HG03139 (cell line): Measurements from ENCODE around the gene CTNNA3.

Experiments
- ATAC-seq: cut with Tn5 transposase; IDR thresholded peaks from one replicate; pipeline ENCODE4 v1.9.1; 2021; ENCODE audit not compliant: unreplicated experiment

The CTNNA3 gene

DNA sequence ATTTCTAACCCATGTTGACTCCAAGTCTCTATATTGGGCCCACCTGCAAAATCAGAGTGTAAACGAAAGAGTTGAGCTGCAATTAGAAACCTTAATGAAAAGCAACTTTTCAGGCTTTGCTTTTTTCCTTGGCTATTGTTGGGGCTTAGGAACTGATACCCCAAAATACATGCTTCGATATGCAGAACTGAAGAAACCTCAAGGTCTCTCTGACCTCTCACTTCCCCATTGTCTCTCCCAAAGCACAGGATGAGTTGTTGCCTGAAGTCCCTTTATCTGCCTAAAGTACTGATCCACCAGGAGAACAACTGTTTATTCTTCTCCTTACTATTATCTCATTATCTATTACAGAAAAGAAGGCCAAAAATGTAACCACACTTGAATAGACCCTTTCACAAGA lies 1436.2 kb downstream of the CTNNA3 start:
- no peak for ATAC-seq

DNA sequence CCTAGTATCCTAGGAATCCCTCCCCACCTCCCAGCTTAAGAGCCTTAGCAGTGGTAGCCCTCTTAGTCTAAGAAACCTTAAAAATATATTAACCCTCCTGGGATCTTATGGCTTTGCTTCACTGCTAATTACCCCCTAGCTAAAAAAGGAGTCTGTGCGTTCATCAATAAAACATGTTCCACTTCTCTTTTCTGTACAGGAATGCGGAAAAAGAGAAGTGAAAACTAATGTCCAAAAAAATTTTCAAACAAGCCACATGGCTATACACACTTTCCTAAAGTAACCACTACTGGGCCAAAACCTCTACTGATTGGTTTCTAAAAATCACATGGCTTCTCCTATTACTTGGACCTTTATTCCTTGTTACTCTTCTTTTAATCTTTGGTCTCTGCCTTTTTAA lies 1437.3 kb downstream of the CTNNA3 start:
- ATAC-seq: no peak

- no peak for ATAC-seq
These were observed 1438.2 kb downstream of the CTNNA3 start for GRCh38 chr10:66257801-66258200.

DNA sequence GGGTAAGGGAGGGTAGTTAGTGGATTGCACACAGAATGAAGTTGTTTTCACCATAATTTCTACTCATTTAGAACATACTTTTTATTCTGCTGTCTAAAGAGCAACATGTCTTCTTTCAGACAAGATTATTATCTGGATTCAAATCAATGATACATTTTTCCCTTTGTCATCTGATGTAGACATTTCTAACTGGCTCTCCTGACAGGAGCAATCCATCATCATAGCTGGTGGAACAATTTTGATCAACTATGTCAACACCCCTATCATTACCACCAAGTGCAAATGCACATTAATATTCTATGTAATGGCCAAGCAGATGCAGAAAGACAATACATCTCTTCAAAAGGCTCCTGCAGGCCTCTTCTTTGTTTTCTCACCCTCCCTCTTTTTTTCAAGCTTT lies 1443.0 kb downstream of the CTNNA3 start:
- no peak for ATAC-seq

DNA sequence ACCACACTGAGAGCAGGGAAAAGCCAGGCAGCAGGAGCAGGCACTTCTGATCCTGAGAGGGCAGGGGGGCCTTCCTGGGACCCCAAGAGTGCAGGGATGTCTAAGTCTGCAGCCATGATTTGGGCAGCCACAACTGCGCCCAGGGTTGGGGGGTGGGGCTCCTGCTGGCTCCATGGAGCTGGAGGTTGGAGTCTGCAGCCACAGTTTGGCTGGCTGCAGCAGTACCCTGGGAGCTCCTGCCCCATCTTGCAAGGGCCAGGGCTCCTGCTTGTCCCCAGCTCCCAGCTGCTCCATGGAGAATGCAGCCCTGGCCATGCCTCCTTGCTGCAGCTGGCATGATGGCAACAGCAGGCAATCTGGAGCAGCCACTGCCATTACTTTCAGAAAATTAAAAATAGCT lies 1449.8 kb downstream of the CTNNA3 start:
- no peak for ATAC-seq

- ATAC-seq: no peak
These were observed 1451.0 kb downstream of the CTNNA3 start for GRCh38 chr10:66244953-66245352.

DNA sequence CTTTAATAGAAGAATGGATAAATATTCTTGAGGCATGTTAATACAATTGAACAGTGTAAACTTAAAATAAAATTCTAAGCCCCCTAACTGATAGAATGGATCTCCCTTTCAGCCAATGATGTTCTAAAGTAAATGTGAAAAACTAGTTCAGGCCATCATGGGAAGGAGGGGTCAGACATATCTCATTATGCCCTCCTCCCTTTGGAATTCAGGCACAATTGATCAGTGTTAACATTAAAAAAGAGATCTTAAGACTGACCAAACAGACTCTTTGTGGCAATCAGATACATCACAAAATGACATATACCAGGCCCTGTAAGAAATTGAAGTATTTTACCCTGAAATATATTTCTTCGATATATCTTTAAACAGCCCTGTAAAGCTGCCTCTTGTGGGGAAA lies 1453.1 kb downstream of the CTNNA3 start:
- ATAC-seq: no peak

- no peak for ATAC-seq
These were observed 1456.9 kb downstream of the CTNNA3 start for GRCh38 chr10:66239062-66239461.

DNA sequence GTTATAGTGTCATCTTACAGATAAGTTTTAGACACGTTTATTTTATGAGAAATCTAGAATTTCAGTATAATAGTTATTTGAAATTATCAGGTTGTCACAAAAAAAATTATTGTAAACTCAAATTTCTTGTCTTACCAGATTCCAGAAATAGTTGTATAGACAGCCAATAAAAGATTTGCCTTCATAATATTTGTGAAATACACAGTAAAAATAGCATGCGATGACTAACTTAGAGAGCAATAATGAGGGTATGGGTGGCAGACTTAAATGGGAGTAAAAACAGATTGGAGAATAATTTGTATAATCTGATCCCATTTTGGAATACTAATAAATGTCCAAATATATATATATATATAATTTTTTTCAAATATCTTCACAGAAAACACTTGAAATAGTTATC lies 1457.7 kb downstream of the CTNNA3 start:
- no peak for ATAC-seq

DNA sequence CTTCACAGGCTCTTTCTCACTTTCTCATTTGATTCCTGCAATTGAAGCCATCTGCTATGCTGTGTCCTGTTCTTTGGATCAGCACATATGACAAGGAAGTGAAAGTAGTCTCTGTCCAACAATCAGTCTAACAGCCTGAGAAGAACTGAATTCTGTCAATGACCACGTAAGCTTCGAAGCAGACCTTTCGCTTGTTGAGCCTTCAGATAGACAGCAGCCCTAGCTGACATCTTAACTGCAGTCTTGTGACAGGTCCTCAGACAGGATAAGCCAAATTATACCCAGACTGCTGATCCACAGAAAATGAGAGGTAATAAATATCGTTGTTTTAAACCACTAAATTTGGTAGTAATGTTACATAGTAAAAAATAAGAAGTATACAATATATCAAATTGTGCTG lies 1461.1 kb downstream of the CTNNA3 start:
- ATAC-seq: no peak

DNA sequence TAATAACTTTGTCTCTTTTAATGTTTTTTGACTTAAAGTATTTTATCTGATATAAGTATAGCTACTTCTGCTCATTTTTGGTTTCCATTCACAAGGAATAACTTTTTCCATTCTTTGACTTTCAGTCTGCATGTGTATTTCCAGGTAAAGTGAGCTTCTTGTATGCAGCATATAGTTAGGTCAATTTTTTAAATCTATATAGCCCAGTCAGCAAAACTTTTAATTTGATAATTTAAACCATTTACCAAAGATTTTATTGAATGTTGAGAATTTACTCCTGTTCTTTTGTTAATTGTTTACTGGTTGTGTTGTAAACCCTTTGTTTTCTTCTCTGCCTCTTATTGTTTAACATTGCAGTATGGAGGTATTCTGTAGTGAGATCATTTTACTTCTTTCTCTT lies 1467.1 kb downstream of the CTNNA3 start:
- ATAC-seq: no peak

GRCh38 chr10:66223656-66224055 lies 1472.3 kb downstream of the CTNNA3 start:
- ATAC-seq: no peak

GRCh38 chr10:66222462-66223046 lies 1473.4 kb downstream of the CTNNA3 start:
- ATAC-seq: no peak

DNA sequence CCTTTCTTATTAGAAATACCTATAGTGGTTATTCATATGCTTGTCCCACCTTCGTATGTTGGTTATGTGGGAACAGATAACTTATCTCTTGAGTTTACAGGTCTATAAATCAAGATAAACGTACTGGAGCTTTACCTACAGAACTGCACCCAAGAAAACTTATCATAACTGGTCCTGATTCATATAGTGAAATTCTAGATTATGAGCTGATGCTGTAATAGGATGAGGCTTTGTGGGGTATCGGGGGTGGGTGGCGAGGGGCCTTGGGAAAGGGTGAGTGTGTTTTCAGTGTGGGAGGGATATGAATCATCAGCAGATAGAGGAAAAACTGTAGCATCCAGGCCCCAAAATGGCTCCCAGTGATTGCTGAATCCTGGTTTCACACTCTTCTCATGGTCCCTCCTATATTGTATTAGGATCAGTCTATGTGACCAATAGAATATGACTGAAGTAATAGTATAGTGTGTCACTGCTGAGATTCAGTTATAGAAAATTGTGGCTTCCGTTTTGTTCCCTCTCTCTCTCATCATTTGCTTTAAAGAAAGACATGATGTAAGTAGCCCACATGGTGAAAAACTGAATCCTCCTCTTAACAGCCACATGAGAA lies 1476.9 kb downstream of the CTNNA3 start:
- ATAC-seq: no peak

- ATAC-seq: no peak
These were observed 1477.7 kb downstream of the CTNNA3 start for GRCh38 chr10:66218289-66218688.

- ATAC-seq: no peak
These were observed 1480.1 kb downstream of the CTNNA3 start for GRCh38 chr10:66215920-66216319.

DNA sequence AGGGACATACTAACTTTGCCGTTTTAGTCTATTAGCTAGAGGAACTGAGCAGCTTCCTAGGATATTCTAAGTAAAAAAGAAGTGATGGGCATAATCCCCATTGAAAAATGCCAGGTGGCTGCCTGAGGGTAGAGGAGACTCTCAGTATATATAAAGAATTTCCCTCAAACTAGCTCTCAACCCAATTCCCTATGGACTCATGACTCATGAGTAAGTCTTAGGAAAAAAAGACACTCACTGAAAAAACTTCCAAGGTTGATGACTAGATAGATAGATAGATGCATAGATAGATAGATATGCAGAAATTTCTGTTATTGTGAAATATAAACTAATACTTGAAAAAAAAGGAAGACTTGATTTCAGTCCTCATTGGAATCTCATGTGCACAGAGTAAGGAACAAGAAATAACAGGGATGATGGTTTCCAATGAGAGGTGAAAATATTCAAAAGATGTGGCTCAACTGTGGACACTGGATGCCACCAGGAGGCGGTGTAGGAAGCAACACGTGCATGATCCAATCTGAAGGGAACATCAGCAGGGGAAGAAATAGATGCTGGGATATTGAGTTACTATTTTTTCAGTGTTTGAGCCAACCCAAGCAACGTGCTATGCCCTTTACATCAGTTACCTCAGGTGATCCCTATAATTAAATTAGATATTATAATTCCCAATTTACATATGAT lies 1481.1 kb downstream of the CTNNA3 start:
- no peak for ATAC-seq

DNA sequence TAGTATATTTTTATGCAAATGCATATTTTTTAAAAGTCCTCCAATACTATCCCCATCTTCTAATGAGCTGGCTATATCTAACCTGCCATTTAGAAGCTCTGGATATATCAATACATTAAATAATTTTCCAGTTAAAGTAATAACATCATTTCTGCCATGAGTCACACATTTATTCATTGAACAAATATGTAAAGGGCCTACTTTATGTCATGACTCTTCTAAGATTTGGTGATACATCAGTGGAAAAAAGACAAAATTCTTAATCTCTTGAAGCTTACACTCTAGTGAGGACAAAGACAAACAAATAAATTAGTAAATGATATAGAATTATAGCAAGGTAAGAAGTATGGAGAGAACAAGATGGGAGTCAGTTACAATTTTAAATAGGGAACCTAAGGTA lies 1487.0 kb downstream of the CTNNA3 start:
- ATAC-seq: no peak

DNA sequence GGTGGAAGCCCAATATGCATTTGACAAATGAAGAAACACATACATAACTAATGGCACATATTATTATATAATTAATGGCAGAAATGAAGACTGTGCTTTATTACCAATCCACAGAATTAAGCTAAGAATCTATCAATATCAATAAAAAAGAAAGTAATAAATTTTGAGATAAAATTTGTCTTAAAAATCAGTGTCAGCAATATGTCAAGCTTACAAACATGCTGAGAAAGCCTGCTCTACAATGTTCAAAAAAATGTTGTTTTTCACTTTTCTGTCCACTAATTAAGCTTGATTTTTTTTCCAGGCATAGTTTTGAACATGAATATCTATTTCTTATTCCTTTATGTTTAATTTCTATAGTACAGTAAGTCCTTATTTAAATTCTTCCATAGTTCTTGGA lies 1491.2 kb downstream of the CTNNA3 start:
- no peak for ATAC-seq

DNA sequence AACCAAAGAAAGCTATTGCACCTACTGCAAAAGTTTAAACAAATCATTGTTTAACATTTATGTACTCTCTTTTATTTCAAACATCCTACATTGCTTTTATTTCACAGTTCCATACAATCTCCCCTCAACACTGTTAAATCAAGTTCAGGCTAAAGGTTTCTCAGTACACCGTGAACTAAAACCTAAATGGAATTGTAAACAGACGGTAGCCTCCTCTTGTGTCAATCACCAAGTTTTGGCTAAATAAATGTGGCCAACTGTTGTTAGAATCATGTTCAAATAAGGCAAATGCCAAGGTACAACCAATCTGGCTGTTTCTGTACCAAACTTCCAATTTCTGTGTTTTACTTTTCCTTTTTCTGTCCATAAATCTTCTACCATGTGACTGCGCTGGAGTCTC lies 1493.9 kb downstream of the CTNNA3 start:
- ATAC-seq: no peak

DNA sequence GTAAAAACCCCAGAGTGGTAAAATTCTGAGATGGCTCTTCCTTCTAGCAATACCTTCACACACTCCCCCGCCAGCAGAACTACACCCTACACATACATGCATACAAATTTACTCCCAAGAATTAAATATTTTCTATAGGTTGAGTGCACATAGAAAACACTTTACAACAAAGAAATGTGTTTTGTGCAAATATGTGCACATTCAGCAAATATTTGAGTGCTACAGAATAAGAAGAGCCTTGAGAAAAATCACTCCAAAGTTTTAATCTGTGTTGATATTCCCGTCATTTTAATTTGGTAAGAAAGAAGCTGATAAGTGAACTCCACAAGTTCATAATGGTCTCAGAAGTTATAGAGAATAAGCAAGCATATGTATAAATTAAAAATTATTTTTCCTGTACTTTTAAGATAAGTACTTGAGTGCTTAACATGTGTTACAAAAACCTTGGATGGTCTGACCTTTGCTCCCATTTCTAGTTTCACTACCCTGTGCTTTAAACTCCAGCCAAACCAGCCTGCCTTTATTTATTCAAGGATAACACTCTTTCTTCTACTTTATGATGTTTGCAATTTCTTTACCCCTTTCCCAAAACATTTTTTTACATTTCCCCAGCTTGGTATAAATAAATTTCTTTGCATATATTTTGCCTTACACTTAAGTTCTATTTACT lies 1503.7 kb downstream of the CTNNA3 start:
- ATAC-seq: no peak

DNA sequence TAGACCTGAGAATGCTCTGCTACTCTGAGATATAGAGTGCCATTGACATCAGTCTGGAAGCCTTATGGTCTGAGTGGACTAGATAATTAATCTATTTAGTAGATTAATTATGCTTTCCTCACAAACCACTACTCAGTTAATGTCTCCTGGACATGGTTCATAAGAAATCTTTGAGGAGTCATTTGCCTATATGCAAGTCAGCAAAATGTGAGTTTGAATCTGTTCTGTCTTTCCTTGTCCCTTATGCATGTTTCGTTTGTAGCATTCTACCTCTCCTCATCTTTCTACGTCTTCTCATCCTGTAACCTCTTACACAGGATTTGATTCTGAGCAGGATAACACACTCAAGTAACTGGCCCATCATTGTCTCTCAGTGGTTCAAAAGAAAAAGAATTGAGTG lies 1505.6 kb downstream of the CTNNA3 start:
- ATAC-seq: no peak
